Mucosa of descending colon (tissue), 3 donors: ENCODE data around the gene DHX35. TPM values are rescaled to one million over a fixed set of nuclear protein-coding genes. Genes with fewer than 3 reads are reported as not detected.

Experiments used
- ATAC-seq: fragments of 200-7000 bp; cut with Tn5 transposase; one replicate; pipeline ENCODE4 v1.9.1; 2020; ENCODE audit warnings: mild to moderate bottlenecking, moderate library complexity
- DNase-seq, 3 donors: peaks; one replicate each; pipeline ENCODE4 v3.0.0-alpha.2; 2020
- H3K36me3 ChIP-seq: fragments of 200-600 bp; one replicate; pipeline ENCODE4 v1.8.0; 2021; ENCODE audit warnings: low read depth, mild to moderate bottlenecking
- H3K4me1 ChIP-seq: fragments of 200-600 bp; one replicate; pipeline ENCODE4 v1.8.0; 2021; ENCODE audit warnings: low read depth, mild to moderate bottlenecking
- H3K4me3 ChIP-seq: fragments of 200-600 bp; one replicate; pipeline ENCODE4 v1.8.0; 2021; ENCODE audit warnings: mild to moderate bottlenecking
- H3K9me3 ChIP-seq: fragments of 200-600 bp; one replicate; pipeline ENCODE4 v1.8.0; 2021; ENCODE audit warnings: mild to moderate bottlenecking
- intact Hi-C, 2 donors: fragments of 100-400 bp; cut with DNase I in 1 of 2; cut with micrococcal nuclease in 1 of 2; formaldehyde crosslinking; loops; one replicate each; pipeline versions ENCODE4 v1.11.0 to v1.11.1; 2022; cut with DNase I, micrococcal nuclease
- total RNA-seq, 3 donors: library from RNA; stranded (reverse); fragmentation: NEBNext Ultra II Directional in 2 of 3; extraction: Animal tissue kit (Norgen Biotek cat#: 25700) in 2 of 3; gene quantifications; one replicate each; pipeline versions ENCODE4 v1.2.1 to v1.2.4, GENCODE V29; 2021 to 2023
- TF ChIP-seq, protein P1 (sequence below): fragments of 200-600 bp; IDR thresholded peaks from one replicate; pipeline ENCODE4 v1.8.0; 2022; ENCODE audit warnings: antibody characterized with exemption, mild to moderate bottlenecking
- donor health status: DM: no; HTN: no; CAD: no; lungs with moderate emphysema.
- donor health status: DM: no; HTN: no; CAD: no.
- donor health status: DM: no; HTN: yes; CAD: no.

DHX35 gene
- total RNA-seq, 3 donors from 2014 or later = 14.8 to 16.4 (median 16.3) TPM

DNA sequence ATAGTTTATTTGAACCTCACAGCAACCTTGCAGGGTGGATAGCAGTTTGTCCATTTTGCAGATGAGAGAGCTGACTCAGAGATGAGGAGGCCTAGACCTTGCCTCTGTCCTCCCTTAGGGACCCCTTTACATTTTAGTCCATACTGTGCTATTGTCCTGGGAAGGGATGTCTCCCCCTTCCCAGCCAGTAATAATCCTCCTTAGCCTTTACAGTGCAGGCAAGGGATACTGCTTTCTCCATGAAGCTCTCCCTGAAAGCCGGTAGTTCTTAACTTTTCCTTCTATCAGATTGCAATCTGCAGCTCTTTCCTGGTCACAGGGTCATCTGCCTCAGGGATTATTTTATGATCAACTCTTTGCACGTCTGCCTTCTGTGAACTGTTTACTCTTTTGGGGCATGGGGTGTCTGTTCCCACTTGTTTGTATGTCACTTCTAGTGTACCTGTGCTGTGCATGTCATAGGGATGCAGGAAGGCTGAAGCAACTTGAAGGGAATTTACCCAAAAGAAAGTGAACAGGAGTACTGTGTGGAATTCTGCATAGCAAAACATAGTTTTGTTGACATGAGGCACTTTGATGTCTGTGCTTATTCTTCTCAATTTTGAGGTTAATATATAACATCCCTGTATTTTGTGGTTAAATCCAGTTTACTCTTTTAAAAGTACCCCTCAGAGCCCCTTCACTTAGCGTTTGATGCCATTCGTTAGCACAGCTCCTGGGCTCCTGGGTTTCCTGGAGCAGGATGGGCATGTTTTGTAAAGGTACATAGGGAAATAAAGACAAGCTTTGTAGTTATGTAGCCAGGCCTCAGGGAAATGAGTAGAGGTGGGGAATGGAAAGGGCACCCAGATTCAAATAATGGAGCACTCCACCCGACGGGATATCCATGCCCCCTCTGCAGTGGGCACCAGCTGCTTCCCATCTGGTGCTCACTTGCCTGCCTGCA, 38.1 kb downstream of the DHX35 start:
- TF ChIP-seq, protein P1, sequence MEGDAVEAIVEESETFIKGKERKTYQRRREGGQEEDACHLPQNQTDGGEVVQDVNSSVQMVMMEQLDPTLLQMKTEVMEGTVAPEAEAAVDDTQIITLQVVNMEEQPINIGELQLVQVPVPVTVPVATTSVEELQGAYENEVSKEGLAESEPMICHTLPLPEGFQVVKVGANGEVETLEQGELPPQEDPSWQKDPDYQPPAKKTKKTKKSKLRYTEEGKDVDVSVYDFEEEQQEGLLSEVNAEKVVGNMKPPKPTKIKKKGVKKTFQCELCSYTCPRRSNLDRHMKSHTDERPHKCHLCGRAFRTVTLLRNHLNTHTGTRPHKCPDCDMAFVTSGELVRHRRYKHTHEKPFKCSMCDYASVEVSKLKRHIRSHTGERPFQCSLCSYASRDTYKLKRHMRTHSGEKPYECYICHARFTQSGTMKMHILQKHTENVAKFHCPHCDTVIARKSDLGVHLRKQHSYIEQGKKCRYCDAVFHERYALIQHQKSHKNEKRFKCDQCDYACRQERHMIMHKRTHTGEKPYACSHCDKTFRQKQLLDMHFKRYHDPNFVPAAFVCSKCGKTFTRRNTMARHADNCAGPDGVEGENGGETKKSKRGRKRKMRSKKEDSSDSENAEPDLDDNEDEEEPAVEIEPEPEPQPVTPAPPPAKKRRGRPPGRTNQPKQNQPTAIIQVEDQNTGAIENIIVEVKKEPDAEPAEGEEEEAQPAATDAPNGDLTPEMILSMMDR = no peak
- Histone ChIP-seq H3K9me3 (no peaks in the 10 kb centered on the region), H3K4me3 (no peak overlapping the region), H3K4me1 (peaks cover 5% of the 10 kb centered on the region), H3K36me3 (no peaks in the 10 kb centered on the region)
- intact Hi-C loops = no loop called here
- no peak for ATAC-seq
- DNase-seq = no peak

DNA sequence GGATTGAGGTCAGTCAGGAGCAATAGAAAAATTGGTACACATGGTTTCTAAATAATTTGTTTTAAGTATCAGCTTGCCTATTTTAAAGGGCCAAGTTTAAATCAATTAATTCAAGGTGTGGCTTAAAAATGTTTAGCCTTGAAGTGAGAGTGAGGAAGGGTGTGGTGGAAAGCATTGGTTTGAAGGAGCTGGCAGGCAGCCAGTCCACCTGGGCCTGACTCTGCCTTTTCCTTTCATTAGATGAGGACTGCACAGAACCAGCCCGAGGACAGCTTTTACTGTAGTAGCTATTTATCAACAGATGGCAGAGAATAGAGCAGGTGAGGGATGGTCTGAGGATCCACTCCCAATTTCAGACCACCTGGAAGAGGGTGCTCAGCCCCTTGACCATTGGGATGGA, 42.4 kb downstream of the DHX35 start:
- intact Hi-C loops = no loop called here
- no peaks in the 10 kb centered on the region for H3K36me3 ChIP-seq
- TF ChIP-seq, protein P1 = no peak
- no peak overlapping the region for H3K4me3 ChIP-seq
- H3K4me1 ChIP-seq = peaks cover 5% of the 10 kb centered on the region
- H3K9me3 ChIP-seq = no peaks in the 10 kb centered on the region
- ATAC-seq (peak; percentile 86), DNase-seq (peak; percentile 79 to 85 (median 79))

DNA sequence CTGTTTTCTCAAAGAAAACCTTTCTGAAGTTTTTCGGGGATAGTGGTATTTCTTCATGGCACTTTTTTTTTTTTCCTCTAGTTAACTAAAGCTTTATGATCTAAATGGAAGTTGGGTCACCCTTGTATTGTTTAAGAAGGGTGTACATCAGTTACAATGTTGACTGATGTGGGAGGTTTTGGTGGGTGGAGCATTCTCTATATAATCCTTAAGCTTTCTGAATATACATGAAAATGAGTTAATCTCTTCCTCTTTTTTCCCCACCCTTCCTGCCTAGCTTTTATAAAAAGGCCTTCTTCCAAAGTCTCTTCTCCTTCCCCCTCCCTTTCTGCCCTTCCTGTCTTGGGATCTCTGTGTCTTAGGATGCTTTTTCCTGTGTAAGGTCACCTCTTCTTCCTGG, 47.2 kb downstream of the DHX35 start:
- no peaks in the 10 kb centered on the region for H3K36me3 ChIP-seq
- no peaks in the 10 kb centered on the region for H3K9me3 ChIP-seq
- H3K4me3 ChIP-seq = no peak overlapping the region
- peak in 1 of 3 donors; percentile 24 for DNase-seq
- TF ChIP-seq, protein P1 = no peak
- intact Hi-C loops = no loop called here
- H3K4me1 ChIP-seq = peaks cover 14% of the 10 kb centered on the region
- ATAC-seq = peak; percentile 72

DNA sequence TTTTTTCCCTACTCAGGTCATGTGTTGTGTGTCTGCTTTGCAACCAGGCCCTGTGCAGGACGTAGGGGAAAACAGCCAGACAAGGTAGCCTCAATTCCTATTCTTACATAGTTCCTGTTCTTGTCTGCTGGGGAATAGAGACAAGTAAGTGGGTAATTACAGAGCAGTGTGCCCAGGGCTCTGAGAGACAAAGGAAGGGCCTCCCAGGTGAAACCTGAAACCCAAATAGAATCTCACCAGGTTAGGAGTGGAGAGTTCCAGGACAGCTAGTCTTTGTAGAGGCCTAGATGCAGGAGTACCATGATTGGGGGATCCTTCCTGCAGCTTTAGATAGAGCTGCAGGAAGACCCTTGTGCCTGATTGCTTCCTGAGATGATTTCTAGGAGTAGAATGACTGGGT, 48.4 kb downstream of the DHX35 start:
- Histone ChIP-seq H3K4me3 (no peak overlapping the region), H3K36me3 (no peaks in the 10 kb centered on the region), H3K4me1 (peaks cover 9% of the 10 kb centered on the region), H3K9me3 (no peaks in the 10 kb centered on the region)
- intact Hi-C loops = no loop called here
- DNase-seq = no peak
- ATAC-seq = no peak
- TF ChIP-seq, protein P1 = no peak

DNA sequence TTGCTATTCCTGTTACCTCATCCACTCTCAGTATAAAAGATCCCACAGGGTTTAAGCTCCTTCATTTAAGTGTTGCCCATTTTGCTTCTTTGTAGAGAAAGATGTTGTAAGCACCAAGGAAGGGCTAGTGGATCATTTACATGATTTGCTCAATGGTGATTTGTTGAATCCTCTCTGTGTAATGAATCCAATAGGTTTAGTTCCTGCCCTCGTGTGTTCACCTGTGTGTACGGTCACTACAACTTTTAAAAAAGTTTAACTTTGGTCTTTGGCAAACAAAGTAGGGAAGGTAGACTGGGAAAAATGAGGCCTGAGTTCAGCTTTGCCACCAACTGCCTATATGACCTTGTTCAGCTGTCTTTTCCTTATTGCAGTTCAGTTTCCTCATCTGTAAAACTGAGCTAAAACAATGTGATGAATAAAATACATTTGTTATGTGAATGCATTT, 51.5 kb downstream of the DHX35 start:
- ATAC-seq = peak; percentile 92

More for the DNA sequence above, 51.5 kb downstream of the DHX35 start:
- TF ChIP-seq, protein P1 = no peak
- no peak for DNase-seq
- Histone ChIP-seq H3K9me3 (no peaks in the 10 kb centered on the region), H3K36me3 (no peaks in the 10 kb centered on the region), H3K4me1 (peaks cover 9% of the 10 kb centered on the region), H3K4me3 (no peak overlapping the region)
- intact Hi-C loops = no loop called here
